Hematopoietic multipotent progenitor cell (in vitro differentiated cells): Measurements from ENCODE around the gene AP4M1. TPM values are rescaled to one million over a fixed set of nuclear protein-coding genes. Genes with fewer than 3 reads are reported as not detected.

Experiments used
- DNase-seq, 3 donors: peaks; one replicate each; pipeline ENCODE4 v3.0.0-alpha.2; 2011 to 2015; ENCODE audit warnings: low read depth in 2 of 3, low spot score in 2 of 3
- small RNA-seq: library from RNA; depleted of rRNA; stranded (forward); fragments of <200 nt; gene quantifications from one replicate; pipeline ENCODE3, GENCODE V24; 2012
- total RNA-seq: library from RNA; depleted of rRNA; stranded (reverse); fragments of >200 nt; gene quantifications from one replicate; pipeline ENCODE4 v1.2.3, GENCODE V29; 2012

Gene AP4M1
- total RNA-seq, 1 donor, result 24.8 TPM

GRCh38 chr7:100155553-100156317, 54.3 kb downstream of the AP4M1 start:
- no peak for DNase-seq

GRCh38 chr7:100156331-100157068, 55.1 kb downstream of the AP4M1 start:
- peak in 2 of 3 donors; percentile 43 to 50 for DNase-seq

GRCh38 chr7:100157069-100157333, 55.6 kb downstream of the AP4M1 start:
- DNase-seq, result no peak

DNA sequence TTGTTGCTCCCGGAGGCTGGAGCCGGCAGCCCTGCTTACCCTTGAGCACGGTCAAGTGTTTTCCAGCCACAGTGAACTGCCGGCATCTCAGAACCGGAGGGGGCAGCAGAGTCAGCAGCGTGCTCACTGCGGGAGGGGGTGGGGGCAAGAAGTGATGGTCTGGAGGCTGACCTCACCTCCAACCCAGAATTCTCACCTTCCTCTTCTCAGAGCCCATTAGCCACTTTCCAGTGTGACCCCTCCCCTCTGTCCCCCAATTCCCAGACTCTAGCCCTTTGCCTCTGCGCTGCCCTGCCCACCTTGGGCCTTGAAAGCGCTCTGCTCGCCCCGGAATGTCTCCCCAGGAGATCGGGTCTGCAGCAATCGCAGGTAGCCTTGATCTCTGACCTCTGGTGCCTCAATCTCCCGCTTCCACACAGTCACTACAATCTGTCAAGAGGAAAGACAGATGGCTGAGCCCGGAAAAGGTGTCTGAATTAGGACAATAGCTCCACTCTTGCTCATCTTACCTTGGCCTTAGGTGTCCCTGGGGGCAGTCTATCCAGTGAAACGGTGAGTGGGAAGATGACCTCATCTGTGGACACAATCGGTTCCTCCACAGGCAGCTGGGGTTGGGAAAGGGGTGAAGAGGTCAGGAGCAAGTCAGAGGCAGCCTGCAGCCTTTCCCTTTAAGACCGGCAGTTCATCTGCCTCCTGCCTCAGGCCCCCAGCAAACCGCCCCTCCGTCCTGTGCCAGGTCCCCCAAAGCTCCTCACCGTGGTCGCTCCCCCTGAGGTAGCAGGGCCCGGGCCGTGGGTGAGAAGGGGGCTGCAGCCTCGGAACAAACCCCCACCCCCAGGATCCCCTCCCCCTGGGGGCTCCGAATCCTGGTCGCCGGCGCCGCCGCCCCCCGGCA, 56.1 kb downstream of the AP4M1 start:
- no peak for DNase-seq

Small RNA genes within 50 kb of the gene (small RNA-seq; reads per million reads assigned to genes)
- 7,551 reads per million, percentile 100 among the genes with 10 or more reads in this experiment for gene MIR106B
- gene MIR25, result 3,570 reads per million, percentile 99 among the genes with 10 or more reads in this experiment
- gene MIR93, result 16,603 reads per million, percentile 100 among the genes with 10 or more reads in this experiment

Other genes starting within 250 kb of the AP4M1 start
- gene OR2AE1, start 224.6 kb upstream of the AP4M1 start, total RNA-seq, result 0.27 TPM
- 24.8 TPM for gene TRIM4, start 182.1 kb upstream of the AP4M1 start, total RNA-seq
- gene GJC3, start 172.0 kb upstream of the AP4M1 start, total RNA-seq, result 0.54 TPM
- gene AZGP1, start 125.6 kb upstream of the AP4M1 start, total RNA-seq, result not detected
- 35.3 TPM for gene ZKSCAN1, start 86.0 kb upstream of the AP4M1 start, total RNA-seq
- 11.0 TPM for gene ZSCAN21, start 51.9 kb upstream of the AP4M1 start, total RNA-seq
- gene ZNF3, start 19.9 kb upstream of the AP4M1 start, total RNA-seq, result 25.9 TPM
- gene COPS6, start 12.7 kb upstream of the AP4M1 start, total RNA-seq, result 43.9 TPM
- gene MCM7, start 246 bp upstream of the AP4M1 start, total RNA-seq, result 217 TPM
- gene TAF6, start 17.7 kb downstream of the AP4M1 start, total RNA-seq, result 22.4 TPM
- gene CNPY4, start 18.0 kb downstream of the AP4M1 start, total RNA-seq, result 11.6 TPM
- 3.5 TPM for gene MBLAC1, start 25.3 kb downstream of the AP4M1 start, total RNA-seq
- gene LAMTOR4, start 47.3 kb downstream of the AP4M1 start, total RNA-seq, result 162 TPM
- gene TRAPPC14, start 57.1 kb downstream of the AP4M1 start, total RNA-seq, result 17.5 TPM
- 0.54 TPM for gene GAL3ST4, start 67.0 kb downstream of the AP4M1 start, total RNA-seq
- 6.2 TPM for gene GPC2, start 75.7 kb downstream of the AP4M1 start, total RNA-seq
- 0.81 TPM for gene STAG3, start 76.3 kb downstream of the AP4M1 start, total RNA-seq
- gene PVRIG, start 118.3 kb downstream of the AP4M1 start, total RNA-seq, result 0.54 TPM
- gene SPDYE3, start 206.1 kb downstream of the AP4M1 start, total RNA-seq, result not detected